Fibroblast of skin of back (primary cell): Measurements from ENCODE around the gene IMPG1.
"Not testable (repeated sequence)": the region's sequence is repeated elsewhere in the genome, so short reads cannot be mapped to it uniquely, and the experiment has no call there.

Source experiments
- DNase-seq: peaks from one replicate; pipeline ENCODE4 v3.0.0-alpha.2; 2013

Gene IMPG1

GRCh38 chr6:75946146-75946831 is 126.2 kb downstream of the IMPG1 start:
- DNase-seq, result no peak

- no peak for DNase-seq
Observed at GRCh38 chr6:75943381-75943780, 129.1 kb downstream of the IMPG1 start.

- no peak for DNase-seq
Observed at GRCh38 chr6:75941509-75941908, 131.0 kb downstream of the IMPG1 start.

GRCh38 chr6:75940564-75940963 is 131.9 kb downstream of the IMPG1 start:
- DNase-seq, result no peak

- no peak for DNase-seq
Observed at GRCh38 chr6:75937846-75938245, 134.6 kb downstream of the IMPG1 start.

GRCh38 chr6:75936682-75937081 is 135.8 kb downstream of the IMPG1 start:
- DNase-seq, result no peak

- DNase-seq, result no peak
Observed at GRCh38 chr6:75935473-75935793, 137.0 kb downstream of the IMPG1 start.

- peak; percentile 80 for DNase-seq
Observed at GRCh38 chr6:75934643-75935472, 137.6 kb downstream of the IMPG1 start.

GRCh38 chr6:75933387-75933975 is 139.0 kb downstream of the IMPG1 start:
- no peak for DNase-seq

- peak; percentile 38 for DNase-seq
Observed at GRCh38 chr6:75932067-75932466, 140.4 kb downstream of the IMPG1 start.

GRCh38 chr6:75931011-75931680 is 141.3 kb downstream of the IMPG1 start:
- DNase-seq, result peak; percentile 62

- no peak for DNase-seq
Observed at GRCh38 chr6:75926293-75927168, 145.9 kb downstream of the IMPG1 start.

- DNase-seq, result peak; percentile 67
Observed at GRCh38 chr6:75922226-75922625, 150.2 kb downstream of the IMPG1 start.

GRCh38 chr6:75913040-75913439 is 159.4 kb downstream of the IMPG1 start:
- DNase-seq, result no peak

- DNase-seq, result no peak
Observed at GRCh38 chr6:75907444-75907843, 165.0 kb downstream of the IMPG1 start.

GRCh38 chr6:75906871-75907270 is 165.6 kb downstream of the IMPG1 start:
- no peak for DNase-seq

- not testable (repeated sequence) for DNase-seq
Observed at GRCh38 chr6:75905129-75905528, 167.3 kb downstream of the IMPG1 start.

- DNase-seq, result not testable (repeated sequence)
Observed at GRCh38 chr6:75900216-75900615, 172.2 kb downstream of the IMPG1 start.

- peak; percentile 20 for DNase-seq
Observed at GRCh38 chr6:75896526-75896925, 175.9 kb downstream of the IMPG1 start.

GRCh38 chr6:75893776-75894152 is 178.7 kb downstream of the IMPG1 start:
- DNase-seq, result no peak

GRCh38 chr6:75893058-75893775 is 179.2 kb downstream of the IMPG1 start:
- peak; percentile 76 for DNase-seq

GRCh38 chr6:75892384-75892783 is 180.1 kb downstream of the IMPG1 start:
- no peak for DNase-seq
